GM13977 (cell line): Measurements from ENCODE around the gene TMBIM4.

Source experiments
- DNase-seq: peaks from one replicate; pipeline ENCODE4 v3.0.0; 2012; ENCODE audit warnings: low spot score
- in situ Hi-C: fragments of 300-500 bp; cut with MboI; formaldehyde crosslinking; loops from one replicate; pipeline ENCODE4 v1.12.0; 2022; ENCODE audit warnings: low sequenced_read_pairs, low pct_unique_long_range_greater_than_20kb, mixed read lengths, inconsistent platforms; ENCODE audit not compliant: unreplicated experiment
- TF ChIP-seq, protein P1 (sequence below): IDR thresholded peaks from 2 replicates; pipeline ENCODE4 v1.5.1; 2012; ENCODE audit warnings: mild to moderate bottlenecking, control low read depth; ENCODE audit not compliant: insufficient read depth; ENCODE audit errors: extremely low read depth, missing control alignments

The TMBIM4 gene

DNA sequence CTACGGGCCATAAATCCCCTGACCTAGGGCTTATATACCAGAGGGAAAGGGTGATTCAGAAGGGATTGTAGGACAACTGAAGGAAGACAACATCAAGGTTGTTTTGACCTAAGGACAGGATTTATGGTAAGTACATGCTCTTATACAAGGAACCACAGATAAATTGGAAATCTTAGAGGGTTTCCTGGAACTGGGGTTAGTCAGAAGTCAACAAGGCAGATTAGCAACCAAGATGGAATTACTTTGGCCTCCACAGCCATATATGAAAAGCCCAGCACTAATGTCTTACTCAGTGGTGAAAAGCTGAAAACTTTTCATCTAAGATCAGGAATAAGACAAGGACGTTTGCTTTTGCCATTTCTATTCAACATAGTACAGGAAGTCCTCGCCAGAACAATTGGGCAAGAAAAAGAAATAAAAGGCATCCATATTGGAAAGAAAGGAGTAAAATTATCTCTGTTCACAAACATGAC, 5.4 kb downstream of the TMBIM4 start:
- no peak for DNase-seq
- in situ Hi-C loops, result no loop called here
- TF ChIP-seq, protein P1, sequence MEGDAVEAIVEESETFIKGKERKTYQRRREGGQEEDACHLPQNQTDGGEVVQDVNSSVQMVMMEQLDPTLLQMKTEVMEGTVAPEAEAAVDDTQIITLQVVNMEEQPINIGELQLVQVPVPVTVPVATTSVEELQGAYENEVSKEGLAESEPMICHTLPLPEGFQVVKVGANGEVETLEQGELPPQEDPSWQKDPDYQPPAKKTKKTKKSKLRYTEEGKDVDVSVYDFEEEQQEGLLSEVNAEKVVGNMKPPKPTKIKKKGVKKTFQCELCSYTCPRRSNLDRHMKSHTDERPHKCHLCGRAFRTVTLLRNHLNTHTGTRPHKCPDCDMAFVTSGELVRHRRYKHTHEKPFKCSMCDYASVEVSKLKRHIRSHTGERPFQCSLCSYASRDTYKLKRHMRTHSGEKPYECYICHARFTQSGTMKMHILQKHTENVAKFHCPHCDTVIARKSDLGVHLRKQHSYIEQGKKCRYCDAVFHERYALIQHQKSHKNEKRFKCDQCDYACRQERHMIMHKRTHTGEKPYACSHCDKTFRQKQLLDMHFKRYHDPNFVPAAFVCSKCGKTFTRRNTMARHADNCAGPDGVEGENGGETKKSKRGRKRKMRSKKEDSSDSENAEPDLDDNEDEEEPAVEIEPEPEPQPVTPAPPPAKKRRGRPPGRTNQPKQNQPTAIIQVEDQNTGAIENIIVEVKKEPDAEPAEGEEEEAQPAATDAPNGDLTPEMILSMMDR, result no peak

DNA sequence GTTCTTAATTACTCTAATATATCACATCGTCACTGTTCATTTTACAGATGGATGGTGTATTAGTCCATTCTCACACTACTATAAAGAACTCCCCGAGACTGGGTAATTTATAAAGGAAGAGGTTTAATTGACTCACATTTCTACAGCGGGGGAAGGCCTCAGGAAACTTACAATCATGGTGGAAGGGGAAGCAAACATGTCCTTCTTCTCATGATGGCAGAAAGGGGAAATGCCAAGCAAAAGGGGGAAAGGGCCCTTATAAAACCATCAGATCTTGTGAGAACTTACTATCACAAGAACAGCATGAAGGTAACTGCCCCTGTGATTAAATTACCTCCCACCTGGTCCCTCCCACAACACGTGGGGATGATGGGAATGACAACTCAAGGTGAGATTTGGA, 6.5 kb downstream of the TMBIM4 start:
- no peak for DNase-seq
- TF ChIP-seq, protein P1, result no peak
- in situ Hi-C loops, result no loop called here

DNA sequence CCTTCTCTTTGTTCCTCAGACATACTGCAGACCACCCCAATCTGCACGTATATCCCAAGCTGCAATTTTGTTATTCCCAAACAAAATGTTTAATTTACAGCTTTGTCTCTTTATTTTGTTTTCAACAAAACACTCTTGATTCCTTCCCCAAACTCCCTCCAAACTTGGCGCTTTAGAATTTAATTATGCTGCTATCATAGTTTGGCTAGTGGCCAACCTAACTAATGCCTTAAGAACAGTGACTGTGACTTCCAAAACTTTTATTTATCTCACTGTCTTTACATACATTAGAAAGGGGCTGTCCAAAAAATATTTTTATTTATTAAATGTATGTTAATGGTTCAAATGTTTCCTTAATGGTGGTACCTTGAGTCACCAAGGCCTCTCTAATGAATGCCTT, 7.1 kb downstream of the TMBIM4 start:
- no peak for DNase-seq
- TF ChIP-seq, protein P1, result no peak
- in situ Hi-C loops, result no loop called here

DNA sequence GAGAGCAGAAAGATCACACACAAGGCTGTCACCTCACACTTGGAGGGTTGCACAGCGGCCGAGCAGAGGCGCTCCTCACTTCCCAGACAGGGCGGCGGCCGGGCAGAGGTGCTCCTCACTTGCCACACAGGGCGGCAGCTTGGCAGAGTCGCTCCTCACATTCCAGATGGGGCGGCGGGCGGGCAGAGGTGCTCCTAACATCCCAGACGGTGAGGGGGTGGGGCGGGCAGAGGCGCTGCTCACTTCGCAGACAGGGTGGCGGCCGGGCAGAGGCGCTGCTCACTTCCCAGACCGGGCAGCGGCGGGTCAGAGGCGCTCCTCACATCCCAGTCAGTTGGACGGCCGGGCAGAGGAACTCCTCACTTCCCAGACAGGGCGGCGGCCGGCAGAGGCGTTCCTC, 9.1 kb downstream of the TMBIM4 start:
- in situ Hi-C loops, result no loop called here
- DNase-seq, result no peak
- TF ChIP-seq, protein P1, result no peak

DNA sequence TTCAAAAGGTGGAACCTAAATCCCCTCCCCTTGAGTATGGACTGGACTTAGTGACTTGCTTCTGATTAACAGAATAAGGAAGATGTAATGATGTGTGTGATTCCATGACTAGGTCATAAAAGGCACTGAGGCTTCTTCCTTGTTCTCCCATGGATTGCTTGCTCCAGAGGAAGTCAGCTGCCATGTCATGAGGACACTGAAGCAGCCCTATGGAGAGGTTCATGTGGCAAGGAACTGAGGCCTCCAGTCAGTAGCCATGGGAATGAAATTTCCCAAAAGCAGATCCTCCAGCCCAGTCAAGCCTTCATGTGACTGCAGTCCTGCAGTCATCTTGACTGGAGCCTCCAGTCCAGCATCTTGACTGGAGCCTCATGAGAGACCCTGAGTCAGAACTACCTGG, 10.7 kb downstream of the TMBIM4 start:
- no peak for DNase-seq
- TF ChIP-seq, protein P1, result no peak
- in situ Hi-C loops, result no loop called here

DNA sequence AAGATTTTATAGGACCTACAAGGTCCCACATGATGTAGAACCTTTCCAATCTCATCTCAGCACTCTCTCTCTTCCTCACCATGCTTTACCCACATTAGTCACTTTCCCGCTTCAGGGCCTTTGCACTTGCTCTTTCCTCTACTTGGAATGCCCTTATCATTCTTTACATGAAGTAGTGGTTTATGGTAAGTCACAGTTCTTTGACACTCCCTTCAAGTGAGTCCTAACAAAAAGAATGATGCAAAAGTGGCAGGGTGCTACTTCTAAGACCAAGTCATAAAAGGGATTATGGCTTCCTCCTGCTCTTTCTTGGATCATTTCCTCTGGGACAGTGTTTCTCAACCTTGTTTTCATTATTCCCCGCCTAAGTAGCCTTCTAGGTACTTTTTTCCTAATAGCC, 13.1 kb downstream of the TMBIM4 start:
- in situ Hi-C loops, result no loop called here
- no peak for DNase-seq
- TF ChIP-seq, protein P1, result no peak

DNA sequence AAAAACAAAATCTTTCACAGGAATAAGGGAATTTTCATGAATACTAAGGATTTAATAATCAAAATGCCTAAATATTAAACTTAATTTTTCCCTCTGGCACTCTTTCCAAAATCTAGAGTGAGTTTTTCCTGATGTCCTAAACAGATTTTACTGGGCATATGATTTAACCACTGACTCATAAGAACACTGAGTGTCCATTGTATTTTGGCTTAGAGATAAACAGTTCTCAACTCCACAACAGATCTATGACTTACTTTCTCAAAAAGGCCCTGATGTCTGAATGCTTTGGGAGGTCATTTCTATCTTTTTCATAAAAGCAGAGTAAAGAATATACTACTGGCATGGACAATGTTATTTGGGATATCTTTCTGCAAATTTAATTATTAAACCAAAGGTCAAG, 15.0 kb downstream of the TMBIM4 start:
- TF ChIP-seq, protein P1, result no peak
- in situ Hi-C loops, result no loop called here
- no peak for DNase-seq
